Testis (tissue), 2 donors: ENCODE measurements around the gene CCP110.

Experiments used
- POLR2A ChIP-seq: fragments of 450-650 bp; IDR thresholded peaks from one replicate; pipeline ENCODE4 v1.6.1; 2017; ENCODE audit warnings: antibody characterized with exemption, mild to moderate bottlenecking, moderate library complexity
- TF ChIP-seq, protein P1 (sequence below), 3 experiments: fragments of 450-650 bp in 2 of 3; fragments of 200-600 bp in 1 of 3; sonication (generic) in 1 of 3; IDR thresholded peaks; one replicate each; pipeline ENCODE4 v1.5.1; 2016 to 2019; ENCODE audit warnings: antibody characterized with exemption in 3 of 3, mild to moderate bottlenecking in 2 of 3, moderate library complexity in 1 of 3

GRCh38 chr16:19540241-19540970 lies 16.7 kb downstream of the CCP110 start:
- TF ChIP-seq, protein P1, sequence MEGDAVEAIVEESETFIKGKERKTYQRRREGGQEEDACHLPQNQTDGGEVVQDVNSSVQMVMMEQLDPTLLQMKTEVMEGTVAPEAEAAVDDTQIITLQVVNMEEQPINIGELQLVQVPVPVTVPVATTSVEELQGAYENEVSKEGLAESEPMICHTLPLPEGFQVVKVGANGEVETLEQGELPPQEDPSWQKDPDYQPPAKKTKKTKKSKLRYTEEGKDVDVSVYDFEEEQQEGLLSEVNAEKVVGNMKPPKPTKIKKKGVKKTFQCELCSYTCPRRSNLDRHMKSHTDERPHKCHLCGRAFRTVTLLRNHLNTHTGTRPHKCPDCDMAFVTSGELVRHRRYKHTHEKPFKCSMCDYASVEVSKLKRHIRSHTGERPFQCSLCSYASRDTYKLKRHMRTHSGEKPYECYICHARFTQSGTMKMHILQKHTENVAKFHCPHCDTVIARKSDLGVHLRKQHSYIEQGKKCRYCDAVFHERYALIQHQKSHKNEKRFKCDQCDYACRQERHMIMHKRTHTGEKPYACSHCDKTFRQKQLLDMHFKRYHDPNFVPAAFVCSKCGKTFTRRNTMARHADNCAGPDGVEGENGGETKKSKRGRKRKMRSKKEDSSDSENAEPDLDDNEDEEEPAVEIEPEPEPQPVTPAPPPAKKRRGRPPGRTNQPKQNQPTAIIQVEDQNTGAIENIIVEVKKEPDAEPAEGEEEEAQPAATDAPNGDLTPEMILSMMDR (IDR thresholded peaks at IDR 0.05): no peak
- TF ChIP-seq POLR2A: no peak
